Sigmoid colon (tissue), 4 donors: ENCODE data around the gene PTCHD1.
A peak's percentile ranks its signal among the peaks of the same experiment; 100 is the strongest.

Source experiments
- EP300 ChIP-seq, 4 donors: sonication (generic); formaldehyde crosslinking; IDR thresholded peaks; one replicate each; pipeline ENCODE4 v1.6.1; 2017; ENCODE audit warnings: antibody characterized with exemption in 4 of 4
- POLR2A ChIP-seq, 2 donors: fragments of 450-650 bp; IDR thresholded peaks; one replicate each; pipeline ENCODE4 v1.6.1; 2016; ENCODE audit warnings: antibody characterized with exemption in 2 of 2, mild to moderate bottlenecking in 2 of 2, moderate library complexity in 2 of 2
- TF ChIP-seq, protein P1 (sequence below), 4 experiments: fragments of 450-650 bp in 3 of 4; fragments of 200-600 bp in 1 of 4; IDR thresholded peaks; one replicate each; pipeline ENCODE4 v1.5.1; 2016 to 2019; ENCODE audit warnings: antibody characterized with exemption in 4 of 4, mild to moderate bottlenecking in 3 of 4, moderate library complexity in 2 of 4

GRCh38 chrX:23317799-23318724, 16.6 kb upstream of the PTCHD1 start:
- no peak for TF ChIP-seq POLR2A (IDR thresholded peaks at IDR 0.05)
- TF ChIP-seq, protein P1, sequence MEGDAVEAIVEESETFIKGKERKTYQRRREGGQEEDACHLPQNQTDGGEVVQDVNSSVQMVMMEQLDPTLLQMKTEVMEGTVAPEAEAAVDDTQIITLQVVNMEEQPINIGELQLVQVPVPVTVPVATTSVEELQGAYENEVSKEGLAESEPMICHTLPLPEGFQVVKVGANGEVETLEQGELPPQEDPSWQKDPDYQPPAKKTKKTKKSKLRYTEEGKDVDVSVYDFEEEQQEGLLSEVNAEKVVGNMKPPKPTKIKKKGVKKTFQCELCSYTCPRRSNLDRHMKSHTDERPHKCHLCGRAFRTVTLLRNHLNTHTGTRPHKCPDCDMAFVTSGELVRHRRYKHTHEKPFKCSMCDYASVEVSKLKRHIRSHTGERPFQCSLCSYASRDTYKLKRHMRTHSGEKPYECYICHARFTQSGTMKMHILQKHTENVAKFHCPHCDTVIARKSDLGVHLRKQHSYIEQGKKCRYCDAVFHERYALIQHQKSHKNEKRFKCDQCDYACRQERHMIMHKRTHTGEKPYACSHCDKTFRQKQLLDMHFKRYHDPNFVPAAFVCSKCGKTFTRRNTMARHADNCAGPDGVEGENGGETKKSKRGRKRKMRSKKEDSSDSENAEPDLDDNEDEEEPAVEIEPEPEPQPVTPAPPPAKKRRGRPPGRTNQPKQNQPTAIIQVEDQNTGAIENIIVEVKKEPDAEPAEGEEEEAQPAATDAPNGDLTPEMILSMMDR (IDR thresholded peaks at IDR 0.05), result peak; percentile 23 to 56 (median 44)
- TF ChIP-seq EP300 (IDR thresholded peaks at IDR 0.05), result no peak
